WTC11 (cell line): ENCODE measurements around the gene MTMR4. TPM values are rescaled to one million over a fixed set of nuclear protein-coding genes. Genes with fewer than 3 reads are reported as not detected.

Source experiments
- total RNA-seq: library from RNA; stranded (reverse); gene quantifications from 3 replicates; pipeline ENCODE4 v1.2.3, GENCODE V29; 2021

The MTMR4 gene
- total RNA-seq, 1 experiment from 2014 or later, result 30.8 TPM

Other genes with a start within 250 kb of the MTMR4 start
- gene MPO, start 233.7 kb downstream of the MTMR4 start, total RNA-seq, result not detected in 3 replicates
- gene TSPOAP1, start 185.8 kb downstream of the MTMR4 start, total RNA-seq, result 10.9 to 19.0 TPM (median 16.4 TPM) in 3 replicates
- gene SUPT4H1, start 162.4 kb downstream of the MTMR4 start, total RNA-seq, result 85.5 to 91.1 TPM (median 89.3 TPM) in 3 replicates
- 3.2 to 3.6 TPM (median 3.5 TPM) in 3 replicates for gene RNF43, start 97.1 kb downstream of the MTMR4 start, total RNA-seq
- gene HSF5, start 26.2 kb downstream of the MTMR4 start, total RNA-seq, result 0.07 to 0.11 TPM (median 0.09 TPM) in 3 replicates
- 0.76 to 1.4 TPM (median 1.3 TPM) in 3 replicates for gene TEX14, start 177.4 kb upstream of the MTMR4 start, total RNA-seq
- 15.2 to 19.5 TPM (median 17.7 TPM) in 3 replicates for gene RAD51C, start 178.0 kb upstream of the MTMR4 start, total RNA-seq
- gene PPM1E, start 241.2 kb upstream of the MTMR4 start, total RNA-seq, result 8.1 to 8.4 TPM (median 8.2 TPM) in 3 replicates